ENCODE results near the gene FRMD5. TPM values are rescaled to one million over a fixed set of nuclear protein-coding genes. Genes with fewer than 3 reads are reported as not detected.

The FRMD5 gene
- total RNA-seq, 1 donor from 2014 or later, result 43.8 TPM

DNA sequence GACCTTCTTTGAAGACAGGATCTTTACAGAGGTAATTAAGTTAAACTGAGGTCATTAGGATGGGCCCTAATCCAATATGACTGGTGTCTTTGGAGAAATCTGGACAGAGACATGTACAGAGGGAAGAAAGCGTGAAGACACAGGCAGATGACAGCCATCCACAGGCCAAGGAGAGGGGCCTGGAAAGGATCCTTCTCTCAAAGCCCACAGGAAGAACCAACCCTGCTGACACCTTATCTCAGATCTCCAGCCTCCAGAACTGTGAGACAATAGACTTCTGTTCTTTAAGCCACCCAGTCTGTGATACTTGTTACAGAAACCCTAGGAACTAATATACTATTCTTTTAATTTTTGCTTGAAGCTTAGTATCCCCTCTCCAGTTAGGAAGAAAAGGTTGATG, 294.1 kb downstream of the FRMD5 start:
- Mint-ChIP-seq H3K27me3 (ENCODE audit: unreplicated experiment) (peaks cover 3% of the 10 kb centered on the region), H3K4me1 (ENCODE audit: low read depth, unreplicated experiment) (peaks cover 11% of the 10 kb centered on the region), H3K4me3 (ENCODE audit: unreplicated experiment) (no peak overlapping the region), H3K9me3 (ENCODE audit: unreplicated experiment) (peaks cover 2% of the 10 kb centered on the region), H3K36me3 (ENCODE audit: unreplicated experiment) (peaks cover 17% of the 10 kb centered on the region), H3K27ac (ENCODE audit: unreplicated experiment) (no peak overlapping the region)
- no peak for TF ChIP-seq CTCF (IDR thresholded peaks at IDR 0.05; ENCODE audit: partially characterized antibody, unreplicated experiment)
- no peak for DNase-seq

- no peak overlapping the region for H3K27ac Mint-ChIP-seq (ENCODE audit: unreplicated experiment)
- no peak for DNase-seq
- peaks cover 17% of the 10 kb centered on the region for H3K36me3 Mint-ChIP-seq (ENCODE audit: unreplicated experiment)
- H3K4me1 Mint-ChIP-seq (ENCODE audit: low read depth, unreplicated experiment), result peaks cover 9% of the 10 kb centered on the region
- TF ChIP-seq CTCF (IDR thresholded peaks at IDR 0.05; ENCODE audit: partially characterized antibody, unreplicated experiment), result no peak
- H3K9me3 Mint-ChIP-seq (ENCODE audit: unreplicated experiment), result peaks cover 2% of the 10 kb centered on the region
- peaks cover 3% of the 10 kb centered on the region for H3K27me3 Mint-ChIP-seq (ENCODE audit: unreplicated experiment)
- no peak overlapping the region for H3K4me3 Mint-ChIP-seq (ENCODE audit: unreplicated experiment)
Observed at GRCh38 chr15:43899928-43900327, 295.1 kb downstream of the FRMD5 start.

DNA sequence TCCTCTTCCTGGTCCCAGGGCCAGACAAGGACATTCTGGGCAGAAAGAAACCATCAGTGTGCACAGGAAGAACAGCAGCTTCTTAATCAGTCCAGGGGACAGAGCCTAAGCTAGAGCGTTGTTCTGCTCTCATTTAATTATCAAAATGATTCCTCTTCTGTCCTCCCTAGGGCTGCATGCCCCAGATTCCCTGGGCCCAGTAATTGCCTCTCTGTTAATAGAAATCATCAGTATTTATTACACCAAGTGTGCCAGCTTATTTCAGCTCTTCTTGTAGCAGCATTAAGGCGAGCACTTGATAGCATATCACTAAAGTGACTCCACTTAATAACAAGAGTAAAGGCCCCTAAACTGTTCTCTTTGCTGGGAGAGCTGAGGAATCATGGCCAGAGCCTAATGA, 296.2 kb downstream of the FRMD5 start:
- no peak for DNase-seq
- Mint-ChIP-seq H3K27ac (ENCODE audit: unreplicated experiment) (no peak overlapping the region), H3K9me3 (ENCODE audit: unreplicated experiment) (peaks cover 7% of the 10 kb centered on the region), H3K4me3 (ENCODE audit: unreplicated experiment) (no peak overlapping the region), H3K4me1 (ENCODE audit: low read depth, unreplicated experiment) (peaks cover 2% of the 10 kb centered on the region), H3K36me3 (ENCODE audit: unreplicated experiment) (peaks cover 17% of the 10 kb centered on the region), H3K27me3 (ENCODE audit: unreplicated experiment) (peaks cover 4% of the 10 kb centered on the region)
- no peak for TF ChIP-seq CTCF (IDR thresholded peaks at IDR 0.05; ENCODE audit: partially characterized antibody, unreplicated experiment)

DNA sequence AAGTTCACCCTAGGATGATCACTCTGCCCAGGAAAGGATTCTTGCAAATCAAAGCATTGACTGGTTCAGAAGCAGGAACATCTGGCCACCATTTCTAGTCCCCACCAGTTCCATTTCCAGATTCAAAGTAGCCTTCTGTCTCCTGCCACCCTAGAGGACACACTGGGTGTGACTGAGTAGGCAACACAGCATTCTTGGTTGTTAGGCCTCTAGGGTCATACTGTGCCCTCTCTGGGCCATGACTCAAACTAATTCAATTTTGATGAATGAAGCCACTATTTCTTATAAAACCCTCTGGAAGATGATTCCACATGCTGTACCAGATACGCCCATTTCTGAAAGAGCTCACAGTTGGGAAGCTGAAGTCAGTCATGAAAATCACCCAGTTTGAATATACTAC, 298.5 kb downstream of the FRMD5 start:
- no peak for TF ChIP-seq CTCF (IDR thresholded peaks at IDR 0.05; ENCODE audit: partially characterized antibody, unreplicated experiment)
- H3K4me1 Mint-ChIP-seq (ENCODE audit: low read depth, unreplicated experiment), result no peaks in the 10 kb centered on the region
- H3K36me3 Mint-ChIP-seq (ENCODE audit: unreplicated experiment), result peaks cover 14% of the 10 kb centered on the region
- no peak for DNase-seq
- H3K27ac Mint-ChIP-seq (ENCODE audit: unreplicated experiment), result no peak overlapping the region
- no peak overlapping the region for H3K4me3 Mint-ChIP-seq (ENCODE audit: unreplicated experiment)
- H3K27me3 Mint-ChIP-seq (ENCODE audit: unreplicated experiment), result peaks cover 5% of the 10 kb centered on the region
- H3K9me3 Mint-ChIP-seq (ENCODE audit: unreplicated experiment), result peaks cover 6% of the 10 kb centered on the region

DNA sequence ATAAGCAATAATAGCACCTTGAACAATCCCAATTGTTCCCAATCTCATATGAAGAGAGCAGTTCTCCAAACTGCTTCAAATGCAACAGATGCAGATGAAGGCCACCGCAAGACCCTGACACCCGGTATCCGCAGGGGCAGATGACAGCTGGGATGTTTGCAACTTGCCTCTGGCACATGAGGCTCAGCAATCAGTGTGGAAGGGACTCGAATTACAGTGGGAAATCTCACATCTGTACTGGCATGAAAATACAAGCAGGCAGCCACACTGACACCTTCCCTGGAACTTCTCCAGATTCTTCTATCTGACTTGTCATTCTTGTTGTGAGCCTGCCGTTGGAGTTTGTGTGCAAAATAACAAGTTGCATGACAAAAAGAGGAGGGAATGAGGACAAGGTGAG, 299.5 kb downstream of the FRMD5 start:
- no peak for DNase-seq
- peaks cover 10% of the 10 kb centered on the region for H3K36me3 Mint-ChIP-seq (ENCODE audit: unreplicated experiment)
- no peaks in the 10 kb centered on the region for H3K4me1 Mint-ChIP-seq (ENCODE audit: low read depth, unreplicated experiment)
- no peak overlapping the region for H3K4me3 Mint-ChIP-seq (ENCODE audit: unreplicated experiment)
- H3K9me3 Mint-ChIP-seq (ENCODE audit: unreplicated experiment), result peaks cover 8% of the 10 kb centered on the region
- no peak for TF ChIP-seq CTCF (IDR thresholded peaks at IDR 0.05; ENCODE audit: partially characterized antibody, unreplicated experiment)
- H3K27me3 Mint-ChIP-seq (ENCODE audit: unreplicated experiment), result peaks cover 7% of the 10 kb centered on the region
- no peak overlapping the region for H3K27ac Mint-ChIP-seq (ENCODE audit: unreplicated experiment)

All from glutamatergic neuron (in vitro differentiated cells).